Cardiac muscle cell (in vitro differentiated cells and primary cell): ENCODE results near the gene KLF4. TPM values are rescaled to one million over a fixed set of nuclear protein-coding genes. Genes with fewer than 3 reads are reported as not detected.

ENCODE experiments used
- DNase-seq, 2 donors: peaks; one replicate each; pipeline versions ENCODE4 v3.0.0 to v3.0.0-alpha.2; 2010 to 2017; ENCODE audit warnings: low read depth in 1 of 2, low spot score in 1 of 2
- H3K27ac ChIP-seq: fragments of 200-600 bp; sonication (generic); 2 replicates; pipeline ENCODE4 v1.5.1; 2016
- H3K27me3 ChIP-seq: fragments of 200-600 bp; sonication (generic); 2 replicates; pipeline ENCODE4 v1.6.0; 2016; ENCODE audit warnings: control low read depth
- H3K36me3 ChIP-seq: fragments of 200-600 bp; sonication (generic); 2 replicates; pipeline ENCODE4 v1.5.1; 2016; ENCODE audit warnings: control low read depth
- H3K4me1 ChIP-seq: fragments of 200-600 bp; sonication (generic); 2 replicates; pipeline ENCODE4 v1.8.1; 2017; ENCODE audit warnings: low read depth, mild to moderate bottlenecking, mixed run types
- H3K4me3 ChIP-seq: fragments of 200-600 bp; sonication (generic); 2 replicates; pipeline ENCODE4 v1.5.1; 2016; ENCODE audit warnings: mild to moderate bottlenecking
- H3K9me3 ChIP-seq: fragments of 200-600 bp; sonication (generic); 2 replicates; pipeline ENCODE4 v1.5.1; 2017; ENCODE audit warnings: low read depth, mild to moderate bottlenecking, control low read depth
- polyA plus RNA-seq: library from polyadenylated mRNA; unstranded; fragments of >200 nt; fragmentation: Nextera tagmentation; extraction: Ambion mirVana; gene quantifications from 2 replicates; pipeline ENCODE4 v1.2.1, GENCODE V29; 2016
- total RNA-seq: library from RNA; depleted of rRNA; stranded (reverse); fragments of >200 nt; gene quantifications from 2 replicates; pipeline ENCODE4 v1.2.3, GENCODE V29; 2016
- TF ChIP-seq, protein P1 (sequence below): IDR thresholded peaks from 2 replicates; pipeline ENCODE4 v1.5.1; 2012; ENCODE audit warnings: low read depth, mild to moderate bottlenecking, low read length

KLF4 gene
- total and polyA plus RNA-seq, 2 experiments from 2014 or later = 1.4 TPM; not detected in 1

DNA sequence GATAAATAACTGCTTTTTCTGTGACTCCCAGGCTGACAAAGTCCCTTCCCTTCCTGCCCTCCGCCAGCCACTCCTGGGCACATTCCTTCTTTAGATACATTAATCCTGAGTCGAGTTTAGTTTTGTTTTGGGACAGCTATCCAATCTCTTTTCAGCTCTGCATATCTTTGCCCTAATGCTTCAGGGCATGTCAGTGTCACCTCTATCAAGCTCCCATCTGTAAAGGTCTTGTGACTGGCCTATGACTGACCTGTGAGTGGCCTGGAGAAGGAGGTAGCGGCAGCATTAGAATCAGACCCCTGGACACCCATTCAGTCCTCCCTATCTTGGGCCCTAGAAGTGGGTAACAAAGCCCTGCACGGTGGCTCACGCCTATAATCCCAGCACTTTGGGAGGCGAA is 34.0 kb upstream of the KLF4 start:
- no peak overlapping the region for H3K27ac ChIP-seq
- H3K4me3 ChIP-seq = no peak overlapping the region
- H3K27me3 ChIP-seq = no peaks in the 10 kb centered on the region
- no peak for DNase-seq
- no peaks in the 10 kb centered on the region for H3K9me3 ChIP-seq
- H3K4me1 ChIP-seq = no peaks in the 10 kb centered on the region
- no peaks in the 10 kb centered on the region for H3K36me3 ChIP-seq
- TF ChIP-seq, protein P1, sequence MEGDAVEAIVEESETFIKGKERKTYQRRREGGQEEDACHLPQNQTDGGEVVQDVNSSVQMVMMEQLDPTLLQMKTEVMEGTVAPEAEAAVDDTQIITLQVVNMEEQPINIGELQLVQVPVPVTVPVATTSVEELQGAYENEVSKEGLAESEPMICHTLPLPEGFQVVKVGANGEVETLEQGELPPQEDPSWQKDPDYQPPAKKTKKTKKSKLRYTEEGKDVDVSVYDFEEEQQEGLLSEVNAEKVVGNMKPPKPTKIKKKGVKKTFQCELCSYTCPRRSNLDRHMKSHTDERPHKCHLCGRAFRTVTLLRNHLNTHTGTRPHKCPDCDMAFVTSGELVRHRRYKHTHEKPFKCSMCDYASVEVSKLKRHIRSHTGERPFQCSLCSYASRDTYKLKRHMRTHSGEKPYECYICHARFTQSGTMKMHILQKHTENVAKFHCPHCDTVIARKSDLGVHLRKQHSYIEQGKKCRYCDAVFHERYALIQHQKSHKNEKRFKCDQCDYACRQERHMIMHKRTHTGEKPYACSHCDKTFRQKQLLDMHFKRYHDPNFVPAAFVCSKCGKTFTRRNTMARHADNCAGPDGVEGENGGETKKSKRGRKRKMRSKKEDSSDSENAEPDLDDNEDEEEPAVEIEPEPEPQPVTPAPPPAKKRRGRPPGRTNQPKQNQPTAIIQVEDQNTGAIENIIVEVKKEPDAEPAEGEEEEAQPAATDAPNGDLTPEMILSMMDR = no peak

DNA sequence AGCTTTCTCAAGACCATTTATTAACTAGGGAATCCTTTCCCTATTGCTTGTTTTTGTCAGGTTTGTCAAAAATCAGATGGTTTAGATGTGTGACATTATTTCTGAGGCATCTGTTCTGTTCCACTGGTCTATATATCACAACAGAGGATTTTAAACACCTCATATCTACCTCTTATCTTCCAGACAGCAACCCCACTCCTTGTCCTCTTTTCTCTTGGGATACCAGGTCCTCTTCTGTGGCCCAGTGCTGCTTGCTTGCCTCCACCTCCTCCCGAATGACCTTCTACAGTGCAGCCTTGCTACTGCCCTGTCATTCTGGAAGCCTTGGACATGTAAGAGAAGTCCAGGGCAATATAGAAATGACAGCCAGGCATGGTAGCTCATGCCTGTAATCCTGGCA is 30.6 kb upstream of the KLF4 start:
- DNase-seq = no peak
- Histone ChIP-seq H3K27ac (no peak overlapping the region), H3K36me3 (no peaks in the 10 kb centered on the region), H3K27me3 (no peaks in the 10 kb centered on the region), H3K4me3 (no peak overlapping the region), H3K4me1 (no peaks in the 10 kb centered on the region), H3K9me3 (no peaks in the 10 kb centered on the region)
- TF ChIP-seq, protein P1 = no peak

DNA sequence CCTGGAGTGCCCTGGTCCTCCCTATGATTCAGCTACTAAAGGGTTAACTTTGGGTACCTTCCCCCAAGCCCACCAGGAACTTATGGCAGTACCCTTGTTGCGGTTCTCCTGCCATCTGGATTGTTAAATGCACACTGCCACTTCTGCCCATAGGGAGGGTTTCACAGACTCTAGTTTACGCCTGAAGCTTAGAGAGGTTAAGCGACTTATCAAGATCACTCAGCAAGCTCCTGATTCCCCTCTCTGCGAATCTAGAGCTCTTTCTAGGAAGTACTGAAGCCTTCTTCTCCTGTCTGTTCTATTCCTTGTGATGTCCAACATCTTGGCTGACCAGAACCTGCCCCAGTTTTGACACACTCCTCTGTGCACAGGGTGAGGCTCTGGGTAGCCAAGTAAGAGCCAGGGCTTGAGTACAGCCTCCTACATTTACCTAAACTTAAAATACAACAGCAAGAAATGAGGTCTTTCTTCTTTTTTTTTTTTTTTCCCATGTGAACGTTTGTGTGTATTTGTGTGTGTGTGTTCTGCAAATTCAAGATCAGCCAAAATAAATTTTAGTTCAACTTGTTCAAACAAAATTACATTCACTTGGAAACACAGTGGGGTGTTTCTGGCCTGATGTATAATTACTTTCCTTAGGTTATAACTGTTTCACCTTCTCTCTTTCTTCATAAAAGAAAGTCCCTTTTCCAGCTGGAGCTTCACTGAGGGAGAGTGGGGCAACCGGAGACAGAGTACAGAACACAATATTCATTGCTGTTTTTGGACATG is 28.7 kb upstream of the KLF4 start:
- Histone ChIP-seq H3K27ac (no peak overlapping the region), H3K4me3 (no peak overlapping the region), H3K27me3 (no peaks in the 10 kb centered on the region), H3K9me3 (no peaks in the 10 kb centered on the region), H3K36me3 (no peaks in the 10 kb centered on the region), H3K4me1 (no peaks in the 10 kb centered on the region)
- no peak for DNase-seq
- TF ChIP-seq, protein P1 = no peak

DNA sequence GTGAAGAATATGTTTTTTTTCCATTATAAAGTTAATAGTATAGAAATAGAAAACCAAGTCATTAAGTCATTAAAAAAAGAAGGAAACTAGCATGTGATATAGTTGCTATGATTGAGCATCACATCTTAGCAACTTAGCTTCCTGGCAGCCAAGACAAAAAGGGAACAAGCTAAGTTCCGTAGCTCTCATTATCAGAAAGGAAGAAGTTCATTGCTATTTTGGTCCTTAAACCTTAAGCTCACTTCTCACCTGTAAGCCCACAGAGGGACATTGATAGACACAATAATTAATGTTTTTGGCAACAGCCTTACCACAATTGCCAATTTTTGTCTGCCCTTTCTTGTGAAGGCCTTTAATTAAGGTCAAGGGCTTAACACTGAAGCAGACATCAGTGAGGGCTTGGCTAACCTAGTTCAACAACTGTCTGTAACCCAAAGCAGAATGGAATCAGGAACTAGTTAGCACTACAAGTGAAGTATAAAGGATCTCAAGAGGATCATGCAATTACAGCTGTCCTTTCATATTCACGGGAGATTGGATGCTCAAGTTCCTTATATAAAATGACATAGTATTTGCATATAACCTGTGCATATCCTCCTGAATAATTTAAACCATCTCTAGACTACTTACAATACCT is 24.0 kb upstream of the KLF4 start:
- no peak for DNase-seq
- TF ChIP-seq, protein P1 = no peak
- Histone ChIP-seq H3K27me3 (no peaks in the 10 kb centered on the region), H3K4me3 (no peak overlapping the region), H3K4me1 (no peaks in the 10 kb centered on the region), H3K9me3 (no peaks in the 10 kb centered on the region), H3K36me3 (no peaks in the 10 kb centered on the region), H3K27ac (no peak overlapping the region)

DNA sequence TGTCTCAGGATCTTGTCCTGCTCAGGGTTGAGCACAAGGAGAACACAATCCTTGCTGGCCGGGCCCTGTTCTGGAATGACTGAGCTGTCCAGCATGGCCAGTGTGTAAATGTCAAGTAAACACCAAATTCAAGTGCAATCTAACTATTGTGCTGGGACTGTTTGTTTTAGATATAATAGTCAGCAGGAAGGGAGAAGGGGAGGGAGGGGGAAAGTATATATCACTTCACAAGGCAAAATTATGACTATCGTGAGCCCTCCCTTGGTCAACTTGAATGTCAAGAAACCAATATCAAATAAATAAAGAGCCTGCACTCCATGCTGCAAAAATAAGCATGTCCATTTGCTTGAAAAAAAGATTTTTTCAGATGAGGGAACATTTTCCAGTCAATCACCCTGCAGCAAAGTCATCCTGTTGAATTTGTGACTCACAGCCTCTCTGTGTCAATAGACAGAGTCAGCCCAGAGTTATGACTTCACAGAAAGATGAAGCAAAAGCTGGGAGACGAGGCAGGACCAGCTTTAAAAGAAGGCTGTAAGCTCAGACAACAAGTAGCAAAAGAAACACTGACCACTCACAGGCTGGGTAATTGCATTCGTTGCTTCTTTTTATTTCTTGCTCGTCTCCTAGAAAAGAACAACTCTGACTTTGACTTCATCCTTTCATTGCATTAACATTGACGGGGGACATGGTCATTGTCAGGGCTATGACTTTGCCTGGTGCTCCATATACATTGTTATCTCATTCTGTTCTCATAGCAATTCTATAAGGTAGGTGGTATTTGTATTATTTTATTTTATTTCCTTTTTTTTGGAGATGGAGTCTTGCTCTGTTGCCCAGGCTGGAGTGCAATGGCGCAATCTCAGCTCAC is 15.3 kb upstream of the KLF4 start:
- Histone ChIP-seq H3K27ac (no peak overlapping the region), H3K36me3 (no peaks in the 10 kb centered on the region), H3K27me3 (no peaks in the 10 kb centered on the region), H3K9me3 (no peaks in the 10 kb centered on the region), H3K4me1 (no peaks in the 10 kb centered on the region), H3K4me3 (no peak overlapping the region)
- TF ChIP-seq, protein P1 = no peak
- peak in 1 of 2 donors; percentile 75 for DNase-seq
